SK-N-SH (cell line): Measurements from ENCODE around the gene TMEM269.

Experiments used
- GABPA ChIP-seq: IDR thresholded peaks from 2 replicates; pipeline ENCODE4 v1.4.0; 2012; ENCODE audit warnings: low read depth, mild to moderate bottlenecking
- NFIC ChIP-seq: IDR thresholded peaks from 2 replicates; pipeline ENCODE4 v1.4.0; 2012; ENCODE audit warnings: borderline replicate concordance
- POLR2AphosphoS5 ChIP-seq: IDR thresholded peaks from 2 replicates; pipeline ENCODE4 v1.6.1; 2012; ENCODE audit warnings: low read depth, low read length
- RXRA ChIP-seq: IDR thresholded peaks from 2 replicates; pipeline ENCODE4 v1.4.0; 2012; ENCODE audit warnings: low read depth, mild to moderate bottlenecking, borderline replicate concordance
- TAF1 ChIP-seq: IDR thresholded peaks from 2 replicates; pipeline ENCODE4 v1.6.1; 2012; ENCODE audit warnings: low read depth, mild to moderate bottlenecking, low read length, moderate library complexity, borderline replicate concordance
- TF ChIP-seq, protein P1 (sequence below): fragments of 200-600 bp; sonication (generic); IDR thresholded peaks from 2 replicates; pipeline ENCODE4 v1.6.1; 2017; ENCODE audit warnings: antibody characterized with exemption, mild to moderate bottlenecking, moderate library complexity
- TF ChIP-seq, protein P2 (sequence below): IDR thresholded peaks from 2 replicates; pipeline ENCODE4 v1.6.1; 2012; ENCODE audit warnings: mild to moderate bottlenecking, low read depth, low read length, moderate library complexity

DNA sequence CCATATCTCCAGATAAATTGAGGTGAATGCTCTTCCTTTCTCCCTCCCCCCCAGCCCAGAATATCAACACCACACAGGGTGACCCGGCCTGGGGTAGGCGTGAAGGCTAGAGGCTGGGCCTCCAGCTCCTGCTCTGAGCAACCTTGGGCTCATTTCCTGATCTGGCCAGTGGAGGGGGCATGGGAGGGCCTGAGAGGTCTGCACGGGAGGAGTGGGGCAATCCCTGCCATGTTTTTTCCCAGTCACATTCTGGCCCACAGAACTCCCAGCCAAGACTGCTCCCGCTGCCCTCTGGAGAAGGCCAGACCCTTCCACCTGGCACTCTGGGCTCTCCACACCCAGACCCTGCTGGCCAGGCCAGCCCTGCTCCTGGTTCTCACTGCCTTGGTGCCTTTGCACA is 48.6 kb upstream of the TMEM269 start:
- TF ChIP-seq POLR2AphosphoS5: no peak
- TF ChIP-seq, protein P1, sequence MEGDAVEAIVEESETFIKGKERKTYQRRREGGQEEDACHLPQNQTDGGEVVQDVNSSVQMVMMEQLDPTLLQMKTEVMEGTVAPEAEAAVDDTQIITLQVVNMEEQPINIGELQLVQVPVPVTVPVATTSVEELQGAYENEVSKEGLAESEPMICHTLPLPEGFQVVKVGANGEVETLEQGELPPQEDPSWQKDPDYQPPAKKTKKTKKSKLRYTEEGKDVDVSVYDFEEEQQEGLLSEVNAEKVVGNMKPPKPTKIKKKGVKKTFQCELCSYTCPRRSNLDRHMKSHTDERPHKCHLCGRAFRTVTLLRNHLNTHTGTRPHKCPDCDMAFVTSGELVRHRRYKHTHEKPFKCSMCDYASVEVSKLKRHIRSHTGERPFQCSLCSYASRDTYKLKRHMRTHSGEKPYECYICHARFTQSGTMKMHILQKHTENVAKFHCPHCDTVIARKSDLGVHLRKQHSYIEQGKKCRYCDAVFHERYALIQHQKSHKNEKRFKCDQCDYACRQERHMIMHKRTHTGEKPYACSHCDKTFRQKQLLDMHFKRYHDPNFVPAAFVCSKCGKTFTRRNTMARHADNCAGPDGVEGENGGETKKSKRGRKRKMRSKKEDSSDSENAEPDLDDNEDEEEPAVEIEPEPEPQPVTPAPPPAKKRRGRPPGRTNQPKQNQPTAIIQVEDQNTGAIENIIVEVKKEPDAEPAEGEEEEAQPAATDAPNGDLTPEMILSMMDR: no peak; the same call in 1 of the 2 replicates
- TF ChIP-seq, protein P2, sequence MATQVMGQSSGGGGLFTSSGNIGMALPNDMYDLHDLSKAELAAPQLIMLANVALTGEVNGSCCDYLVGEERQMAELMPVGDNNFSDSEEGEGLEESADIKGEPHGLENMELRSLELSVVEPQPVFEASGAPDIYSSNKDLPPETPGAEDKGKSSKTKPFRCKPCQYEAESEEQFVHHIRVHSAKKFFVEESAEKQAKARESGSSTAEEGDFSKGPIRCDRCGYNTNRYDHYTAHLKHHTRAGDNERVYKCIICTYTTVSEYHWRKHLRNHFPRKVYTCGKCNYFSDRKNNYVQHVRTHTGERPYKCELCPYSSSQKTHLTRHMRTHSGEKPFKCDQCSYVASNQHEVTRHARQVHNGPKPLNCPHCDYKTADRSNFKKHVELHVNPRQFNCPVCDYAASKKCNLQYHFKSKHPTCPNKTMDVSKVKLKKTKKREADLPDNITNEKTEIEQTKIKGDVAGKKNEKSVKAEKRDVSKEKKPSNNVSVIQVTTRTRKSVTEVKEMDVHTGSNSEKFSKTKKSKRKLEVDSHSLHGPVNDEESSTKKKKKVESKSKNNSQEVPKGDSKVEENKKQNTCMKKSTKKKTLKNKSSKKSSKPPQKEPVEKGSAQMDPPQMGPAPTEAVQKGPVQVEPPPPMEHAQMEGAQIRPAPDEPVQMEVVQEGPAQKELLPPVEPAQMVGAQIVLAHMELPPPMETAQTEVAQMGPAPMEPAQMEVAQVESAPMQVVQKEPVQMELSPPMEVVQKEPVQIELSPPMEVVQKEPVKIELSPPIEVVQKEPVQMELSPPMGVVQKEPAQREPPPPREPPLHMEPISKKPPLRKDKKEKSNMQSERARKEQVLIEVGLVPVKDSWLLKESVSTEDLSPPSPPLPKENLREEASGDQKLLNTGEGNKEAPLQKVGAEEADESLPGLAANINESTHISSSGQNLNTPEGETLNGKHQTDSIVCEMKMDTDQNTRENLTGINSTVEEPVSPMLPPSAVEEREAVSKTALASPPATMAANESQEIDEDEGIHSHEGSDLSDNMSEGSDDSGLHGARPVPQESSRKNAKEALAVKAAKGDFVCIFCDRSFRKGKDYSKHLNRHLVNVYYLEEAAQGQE: no peak
- TF ChIP-seq TAF1: no peak
- TF ChIP-seq GABPA: no peak
- TF ChIP-seq RXRA: no peak
- TF ChIP-seq NFIC: no peak
